ENCODE data around the gene AAGAB. TPM values are rescaled to one million over a fixed set of nuclear protein-coding genes. Genes with fewer than 3 reads are reported as not detected.

Gene AAGAB
- total RNA-seq, 4 donors from 2014 or later = 11.4 to 35.1 (median 18.0) TPM

- TF ChIP-seq, protein P1, sequence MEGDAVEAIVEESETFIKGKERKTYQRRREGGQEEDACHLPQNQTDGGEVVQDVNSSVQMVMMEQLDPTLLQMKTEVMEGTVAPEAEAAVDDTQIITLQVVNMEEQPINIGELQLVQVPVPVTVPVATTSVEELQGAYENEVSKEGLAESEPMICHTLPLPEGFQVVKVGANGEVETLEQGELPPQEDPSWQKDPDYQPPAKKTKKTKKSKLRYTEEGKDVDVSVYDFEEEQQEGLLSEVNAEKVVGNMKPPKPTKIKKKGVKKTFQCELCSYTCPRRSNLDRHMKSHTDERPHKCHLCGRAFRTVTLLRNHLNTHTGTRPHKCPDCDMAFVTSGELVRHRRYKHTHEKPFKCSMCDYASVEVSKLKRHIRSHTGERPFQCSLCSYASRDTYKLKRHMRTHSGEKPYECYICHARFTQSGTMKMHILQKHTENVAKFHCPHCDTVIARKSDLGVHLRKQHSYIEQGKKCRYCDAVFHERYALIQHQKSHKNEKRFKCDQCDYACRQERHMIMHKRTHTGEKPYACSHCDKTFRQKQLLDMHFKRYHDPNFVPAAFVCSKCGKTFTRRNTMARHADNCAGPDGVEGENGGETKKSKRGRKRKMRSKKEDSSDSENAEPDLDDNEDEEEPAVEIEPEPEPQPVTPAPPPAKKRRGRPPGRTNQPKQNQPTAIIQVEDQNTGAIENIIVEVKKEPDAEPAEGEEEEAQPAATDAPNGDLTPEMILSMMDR (IDR thresholded peaks at IDR 0.05) = no peak
- no peak for TF ChIP-seq POLR2A (IDR thresholded peaks at IDR 0.05)
- TF ChIP-seq EP300 (IDR thresholded peaks at IDR 0.05) = no peak
- Histone ChIP-seq H3K36me3 (peaks cover 0 to 69% (median 10%) of the 10 kb centered on the region in 3 donors), H3K27ac (no peak overlapping the region), H3K27me3 (no peaks in the 10 kb centered on the region), H3K9me3 (no peaks in the 10 kb centered on the region), H3K4me1 (peaks cover 0 to 6% (median 0%) of the 10 kb centered on the region in 4 donors), H3K4me3 (no peak overlapping the region)
- WGBS, 2 donors = 85% methylated on average over 3 of the region's 3 CpGs
- no peak for DNase-seq (ENCODE audit: low spot score in 2 of 2)
These were observed 21.9 kb downstream of the AAGAB start for GRCh38 chr15:67232591-67232990.

DNA sequence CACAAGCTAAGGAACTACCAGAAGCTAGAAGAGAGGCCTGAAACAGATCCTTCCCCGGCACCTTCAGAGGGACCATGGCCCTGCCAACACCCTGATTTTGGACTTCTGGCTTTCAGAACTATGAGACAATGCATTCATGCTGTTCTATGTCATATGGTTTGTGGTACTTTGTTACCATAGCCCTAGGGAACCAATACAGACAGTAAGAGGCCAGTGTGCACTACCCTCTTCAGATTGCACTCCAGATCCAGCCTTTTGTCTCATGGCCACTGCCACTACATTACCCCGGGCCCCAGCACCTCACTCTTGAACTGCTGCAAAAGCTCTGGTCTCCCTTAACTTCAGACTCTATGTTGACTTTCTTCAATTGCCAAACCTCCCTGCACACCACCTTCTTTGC lies 24.0 kb downstream of the AAGAB start:
- DNase-seq (ENCODE audit: low spot score in 2 of 2) = no peak
- H3K4me1 ChIP-seq = no peaks in the 10 kb centered on the region
- H3K27me3 ChIP-seq = no peaks in the 10 kb centered on the region
- no peak overlapping the region for H3K27ac ChIP-seq
- no peaks in the 10 kb centered on the region for H3K9me3 ChIP-seq
- TF ChIP-seq, protein P1 (IDR thresholded peaks at IDR 0.05) = no peak
- TF ChIP-seq EP300 (IDR thresholded peaks at IDR 0.05) (no peak), POLR2A (IDR thresholded peaks at IDR 0.05) (no peak)
- WGBS, 2 donors = 90 to 96% methylated on average over 2 of the region's 2 CpGs
- no peak overlapping the region for H3K4me3 ChIP-seq
- H3K36me3 ChIP-seq = peaks cover 0 to 67% (median 10%) of the 10 kb centered on the region in 3 donors

- Histone ChIP-seq H3K36me3 (peaks cover 0 to 49% (median 10%) of the 10 kb centered on the region in 3 donors), H3K4me3 (no peak overlapping the region), H3K4me1 (no peaks in the 10 kb centered on the region), H3K27me3 (no peaks in the 10 kb centered on the region), H3K27ac (no peak overlapping the region), H3K9me3 (no peaks in the 10 kb centered on the region)
- WGBS, 2 donors = 58 to 59% methylated on average over 1 of the region's 1 CpG
- DNase-seq (ENCODE audit: low spot score in 2 of 2) = no peak
- TF ChIP-seq POLR2A (IDR thresholded peaks at IDR 0.05) (no peak), EP300 (IDR thresholded peaks at IDR 0.05) (no peak)
- TF ChIP-seq, protein P1 (IDR thresholded peaks at IDR 0.05) = no peak
These were observed 26.2 kb downstream of the AAGAB start for GRCh38 chr15:67228286-67228685.

- Histone ChIP-seq H3K4me3 (no peak overlapping the region), H3K27me3 (no peaks in the 10 kb centered on the region), H3K4me1 (no peaks in the 10 kb centered on the region), H3K9me3 (no peaks in the 10 kb centered on the region), H3K36me3 (peaks cover 0 to 45% (median 10%) of the 10 kb centered on the region in 3 donors), H3K27ac (no peak overlapping the region)
- 96 to 98% methylated on average over 1 of the region's 1 CpG for WGBS, 2 donors
- DNase-seq (ENCODE audit: low spot score in 2 of 2) = no peak
- no peak for TF ChIP-seq POLR2A (IDR thresholded peaks at IDR 0.05)
- TF ChIP-seq, protein P1 (IDR thresholded peaks at IDR 0.05) = no peak
- TF ChIP-seq EP300 (IDR thresholded peaks at IDR 0.05) = no peak
These were observed 26.6 kb downstream of the AAGAB start for GRCh38 chr15:67227846-67228245.

DNA sequence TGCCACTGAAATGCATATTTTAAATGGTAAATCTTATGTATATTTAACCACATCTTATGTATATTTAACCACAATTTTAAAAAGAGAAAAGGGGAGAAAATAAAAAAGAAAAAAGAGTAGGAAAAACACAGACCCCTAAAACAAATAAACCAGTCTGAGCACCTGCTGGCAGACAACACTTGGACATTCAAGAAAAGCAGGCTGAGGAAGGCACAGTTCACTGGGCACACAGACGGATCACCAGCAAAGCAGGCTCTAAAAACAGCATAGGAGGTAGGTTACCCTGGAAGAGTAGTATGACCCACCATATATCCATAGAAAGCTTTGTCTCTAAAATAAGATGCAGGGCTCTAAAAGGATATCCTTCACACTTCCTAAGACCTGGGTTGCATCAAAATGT lies 27.0 kb downstream of the AAGAB start:
- H3K27ac ChIP-seq = no peak overlapping the region
- no peak overlapping the region for H3K4me3 ChIP-seq
- no peaks in the 10 kb centered on the region for H3K27me3 ChIP-seq
- no peaks in the 10 kb centered on the region for H3K4me1 ChIP-seq
- 88 to 92% methylated on average over 1 of the region's 1 CpG for WGBS, 2 donors
- TF ChIP-seq EP300 (IDR thresholded peaks at IDR 0.05) = no peak
- H3K36me3 ChIP-seq = peaks cover 0 to 42% (median 10%) of the 10 kb centered on the region in 3 donors
- no peaks in the 10 kb centered on the region for H3K9me3 ChIP-seq
- no peak for DNase-seq (ENCODE audit: low spot score in 2 of 2)

DNA sequence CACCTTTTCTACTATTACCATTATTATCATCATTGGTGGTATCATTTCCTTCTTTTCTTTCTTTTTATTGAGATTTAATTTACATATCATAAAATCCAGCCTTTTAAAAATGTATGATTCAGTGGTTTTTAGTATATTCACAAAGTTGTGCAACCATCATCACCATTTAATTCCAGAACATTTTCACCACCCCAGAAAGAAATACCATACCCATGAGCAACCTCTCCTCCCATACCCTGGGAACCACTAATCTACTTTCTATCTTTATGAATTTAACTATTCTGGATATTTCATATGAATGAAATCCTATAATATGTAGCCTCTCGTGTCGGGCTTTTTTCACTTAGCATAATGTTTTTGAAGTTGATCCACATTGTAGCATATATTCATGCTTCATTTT lies 29.1 kb downstream of the AAGAB start:
- H3K4me1 ChIP-seq = no peaks in the 10 kb centered on the region
- H3K27me3 ChIP-seq = no peaks in the 10 kb centered on the region
- TF ChIP-seq, protein P1 (IDR thresholded peaks at IDR 0.05) = no peak
- TF ChIP-seq EP300 (IDR thresholded peaks at IDR 0.05) (no peak), POLR2A (IDR thresholded peaks at IDR 0.05) (no peak)
- no peak overlapping the region for H3K4me3 ChIP-seq
- WGBS, 2 donors = 91 to 97% methylated on average over 2 of the region's 2 CpGs
- no peaks in the 10 kb centered on the region for H3K9me3 ChIP-seq
- peaks cover 0 to 21% (median 0%) of the 10 kb centered on the region in 3 donors for H3K36me3 ChIP-seq
- no peak for DNase-seq (ENCODE audit: low spot score in 2 of 2)
- H3K27ac ChIP-seq = no peak overlapping the region
